Kidney capillary endothelial cell (primary cell): ENCODE data around the gene ACSF3.
A peak's percentile ranks its signal among the peaks of the same experiment; 100 is the strongest.
"Not testable (repeated sequence)": the region's sequence is repeated elsewhere in the genome, so short reads cannot be mapped to it uniquely, and the experiment has no call there.

Experiments
- DNase-seq: peaks from one replicate; pipeline ENCODE4 v3.0.0-alpha.2; 2018; ENCODE audit warnings: low spot score

ACSF3 gene

DNA sequence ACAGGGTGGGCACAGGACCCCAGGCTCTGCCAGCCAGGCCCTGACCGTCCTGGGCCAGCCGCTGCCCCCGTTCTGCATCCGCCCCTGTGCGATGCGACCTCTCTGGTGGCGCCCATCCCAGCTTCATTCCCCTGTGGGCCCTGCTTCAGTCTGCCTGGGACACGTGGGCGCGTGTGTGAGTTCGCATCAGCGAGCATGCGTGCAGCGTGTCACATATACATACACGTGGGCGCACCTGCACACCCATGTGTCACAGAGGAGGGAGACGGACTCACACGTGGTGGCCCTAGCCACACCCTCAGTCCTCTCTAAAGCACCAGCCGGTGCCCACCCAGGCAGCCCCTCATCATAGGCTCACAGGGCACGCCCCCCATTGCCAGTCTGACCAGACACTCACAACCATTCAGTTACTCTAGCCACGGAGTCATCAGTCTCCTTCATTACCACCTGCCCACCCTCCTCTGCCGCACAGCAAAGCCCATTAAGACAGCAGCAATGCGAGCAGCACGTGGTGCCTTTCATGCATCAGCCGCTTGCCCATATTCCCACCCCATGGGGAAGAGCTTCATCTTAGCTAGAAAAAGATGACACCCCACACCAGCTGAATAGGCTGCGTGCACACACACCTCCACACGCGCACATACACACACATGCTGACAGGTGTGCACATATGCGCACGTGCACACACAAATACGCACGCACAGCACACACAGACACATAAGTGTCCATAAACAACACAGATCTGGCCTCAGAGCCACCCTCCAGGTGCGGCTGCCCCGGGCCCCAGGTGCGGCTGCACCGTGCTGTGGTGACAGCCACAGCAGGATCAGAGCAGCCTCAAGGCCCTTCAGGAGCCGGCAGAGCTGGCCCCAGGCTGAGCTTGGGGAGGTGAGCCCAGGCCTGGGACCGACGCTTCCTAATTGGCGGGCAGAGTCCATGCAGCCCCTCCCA is 68.4 kb downstream of the ACSF3 start:
- no peak for DNase-seq

DNA sequence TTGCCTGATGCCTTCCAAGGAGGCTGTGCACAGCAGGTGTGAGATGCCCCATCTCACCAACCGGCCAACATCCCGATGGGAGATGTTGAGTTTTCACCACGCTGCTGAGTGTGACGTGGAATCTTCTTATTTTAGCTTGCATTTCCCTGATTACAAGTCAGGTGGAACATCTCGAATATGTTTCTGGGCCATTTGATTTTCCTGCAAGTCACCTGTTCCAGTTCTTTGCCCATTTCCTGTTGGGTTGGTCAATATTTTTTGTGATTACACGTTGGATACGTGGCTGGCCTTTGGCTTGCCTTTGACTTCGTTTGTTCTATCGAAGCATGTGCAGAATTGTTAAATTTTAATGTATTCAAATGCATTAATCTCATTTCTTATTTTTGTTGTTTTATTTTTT is 69.6 kb downstream of the ACSF3 start:
- DNase-seq, result no peak

DNA sequence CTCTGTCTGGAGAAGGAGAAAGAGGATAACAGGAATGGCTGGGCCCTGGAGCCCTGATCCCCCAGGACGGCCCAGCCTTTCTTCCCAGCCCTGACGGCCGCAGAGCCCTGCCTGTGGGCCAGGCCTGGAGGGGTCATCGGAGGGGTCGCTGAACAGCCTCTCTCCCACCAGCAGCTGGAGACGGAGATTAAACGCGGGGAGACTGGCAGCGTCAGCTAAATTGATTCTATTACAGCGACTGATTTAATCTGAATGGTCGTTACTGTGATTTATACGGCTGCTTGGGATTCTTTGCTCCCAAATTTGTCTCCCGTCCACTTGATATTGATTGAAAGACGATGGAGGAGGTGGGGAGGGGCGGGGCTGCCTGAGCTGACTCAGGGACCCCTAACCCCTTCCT is 70.8 kb downstream of the ACSF3 start:
- no peak for DNase-seq

DNA sequence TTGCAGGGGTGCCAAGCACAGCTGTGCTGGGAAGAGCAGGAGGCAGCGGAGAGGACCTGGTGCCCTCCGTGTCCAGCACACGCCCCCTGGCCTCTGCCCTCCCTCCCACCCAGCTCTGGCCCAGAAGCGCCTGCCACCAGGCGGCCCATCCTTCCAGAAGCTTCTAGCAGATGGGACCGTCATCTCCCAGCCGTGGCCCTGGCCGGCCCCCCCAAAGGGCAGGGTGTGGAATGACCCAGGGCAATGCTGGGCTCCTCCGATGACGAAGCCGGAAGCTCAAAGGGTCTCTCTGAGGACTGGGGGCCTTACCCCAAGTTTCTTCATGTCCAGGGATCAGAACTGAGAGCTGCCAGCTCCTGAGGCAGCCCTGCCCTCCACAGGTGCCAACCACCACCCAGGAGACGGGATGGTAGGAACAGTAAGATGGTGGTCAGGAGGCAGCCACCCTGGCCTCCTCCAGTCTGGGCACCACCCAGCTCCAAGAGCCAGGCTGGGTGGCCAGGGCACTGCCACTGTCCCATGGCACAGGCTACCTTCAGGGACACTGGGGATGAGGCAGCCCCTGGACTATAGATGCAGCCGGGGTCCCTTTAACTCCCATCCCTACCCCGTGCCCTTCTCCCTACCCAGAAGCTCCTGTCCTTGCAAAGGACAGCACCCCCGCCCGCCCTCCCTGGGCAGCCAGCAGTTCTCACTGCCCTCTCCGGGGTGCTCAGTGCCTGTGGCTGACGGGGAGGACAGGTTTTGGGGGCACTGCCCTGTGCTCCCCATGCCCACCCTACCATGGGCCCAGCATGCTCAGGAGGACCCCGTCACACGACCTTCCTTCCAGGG is 71.4 kb downstream of the ACSF3 start:
- DNase-seq, result no peak

DNA sequence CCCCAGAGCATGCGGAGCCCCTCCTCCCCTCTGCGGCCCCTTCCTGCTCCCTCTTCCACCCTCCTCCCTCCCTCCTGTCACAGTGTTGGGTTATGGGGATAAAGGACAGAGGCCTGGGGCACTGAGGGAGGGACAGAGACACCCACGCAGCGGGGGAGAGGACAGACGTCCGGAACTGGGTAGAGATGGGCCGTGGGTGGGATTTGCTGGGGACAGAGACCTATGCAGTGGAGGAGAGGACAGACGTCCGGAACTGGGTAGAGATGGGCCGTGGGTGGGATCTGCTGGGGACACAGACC is 72.0 kb downstream of the ACSF3 start:
- not testable (repeated sequence) for DNase-seq

DNA sequence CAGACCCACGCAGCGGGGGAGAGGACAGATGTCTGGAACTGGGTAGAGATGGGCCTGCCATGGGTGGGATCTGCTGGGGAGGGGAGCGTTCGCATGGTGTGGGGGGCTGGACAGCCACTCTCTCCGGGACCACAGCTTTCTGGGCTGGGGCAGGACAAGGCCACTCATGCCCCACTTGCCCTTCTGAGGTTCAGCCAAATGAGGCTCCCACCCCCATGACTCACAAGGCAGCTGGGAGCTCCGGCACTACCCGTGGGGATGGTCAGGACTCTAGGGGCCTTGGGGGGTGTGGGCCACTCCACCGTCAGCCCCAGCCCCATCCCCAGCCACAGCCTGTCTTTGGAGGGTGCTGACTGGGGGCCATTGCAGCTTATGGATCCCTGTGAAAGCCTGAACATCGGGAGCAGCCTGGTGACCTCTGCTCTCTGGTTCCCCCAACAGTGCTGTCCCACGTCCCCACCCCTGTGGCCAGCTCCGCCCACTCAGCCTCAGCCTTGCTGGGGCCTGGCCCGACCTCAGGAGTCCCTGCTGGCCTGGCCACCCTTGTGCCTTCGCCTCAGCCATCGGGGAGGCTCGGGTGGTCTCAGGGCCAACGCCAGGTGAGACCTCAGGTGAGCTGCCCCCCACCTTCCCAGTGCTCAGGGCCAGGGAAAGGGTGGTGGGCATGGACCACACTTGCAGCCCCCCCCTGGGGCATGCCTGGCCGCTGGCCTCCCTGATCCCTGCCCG is 73.2 kb downstream of the ACSF3 start:
- DNase-seq, result no peak

DNA sequence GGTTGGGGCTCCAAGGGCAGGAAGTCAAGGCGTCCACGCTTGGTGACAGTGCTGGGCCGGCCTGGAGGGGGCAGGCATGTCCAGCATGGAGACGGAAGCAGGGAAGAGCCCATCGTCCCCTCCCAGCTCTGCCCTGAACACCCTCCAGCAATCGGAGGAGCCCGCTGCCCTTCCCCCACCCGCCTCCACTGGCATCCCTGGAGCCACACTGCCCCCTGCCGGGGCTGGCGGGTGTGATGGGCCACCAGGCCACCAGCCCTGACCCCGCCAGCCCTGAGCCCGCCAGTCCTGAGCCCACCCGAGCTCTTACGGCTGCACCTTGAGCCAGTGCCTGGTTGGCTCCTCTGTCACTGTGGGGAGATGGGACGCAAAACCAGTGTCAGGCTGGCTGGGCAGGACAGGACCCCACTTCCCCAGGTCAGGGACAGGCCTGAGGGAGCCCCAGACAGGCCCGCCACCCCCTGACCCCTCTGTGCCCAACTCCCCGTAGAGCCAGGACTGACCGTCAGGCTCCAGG is 73.8 kb downstream of the ACSF3 start:
- DNase-seq, result peak; percentile 81

DNA sequence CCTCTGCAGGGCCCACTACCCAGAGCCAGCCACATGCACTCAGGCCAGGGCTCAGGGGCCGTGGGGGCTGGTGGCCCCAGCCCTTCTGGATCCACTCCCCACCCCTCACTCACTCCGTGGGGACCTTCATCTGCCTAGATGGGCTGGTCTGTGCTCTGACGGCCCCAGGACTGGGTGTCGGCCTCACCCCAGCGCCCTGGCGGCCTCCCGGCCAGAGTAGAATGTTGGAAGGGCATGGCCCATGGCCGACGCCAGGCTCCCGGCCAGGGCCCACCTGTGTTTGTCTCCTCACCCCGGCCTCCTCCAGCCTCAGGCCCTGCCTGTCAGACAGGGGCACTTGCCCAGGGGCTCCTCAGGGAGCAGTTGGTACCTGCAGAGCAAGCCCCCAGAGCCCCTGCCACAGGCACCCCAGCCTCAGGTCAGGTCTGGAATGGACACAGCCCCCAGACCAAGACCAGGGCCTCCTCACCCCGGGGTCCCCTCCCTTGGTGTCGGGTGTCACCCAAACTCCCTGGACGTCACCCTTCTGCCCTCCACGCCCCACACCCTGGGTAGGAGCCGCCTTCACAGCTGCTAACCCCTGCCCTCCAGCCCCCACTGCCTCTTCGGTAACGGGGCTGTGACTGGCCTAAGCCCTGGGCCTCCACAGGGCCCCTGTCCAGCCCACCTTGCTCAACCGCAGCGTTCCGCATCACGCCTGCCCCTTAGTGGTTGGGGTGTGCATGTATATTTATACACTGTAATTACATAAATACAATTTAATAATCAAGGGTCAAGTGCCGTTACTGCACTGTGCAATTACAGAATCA is 74.9 kb downstream of the ACSF3 start:
- DNase-seq, result no peak

DNA sequence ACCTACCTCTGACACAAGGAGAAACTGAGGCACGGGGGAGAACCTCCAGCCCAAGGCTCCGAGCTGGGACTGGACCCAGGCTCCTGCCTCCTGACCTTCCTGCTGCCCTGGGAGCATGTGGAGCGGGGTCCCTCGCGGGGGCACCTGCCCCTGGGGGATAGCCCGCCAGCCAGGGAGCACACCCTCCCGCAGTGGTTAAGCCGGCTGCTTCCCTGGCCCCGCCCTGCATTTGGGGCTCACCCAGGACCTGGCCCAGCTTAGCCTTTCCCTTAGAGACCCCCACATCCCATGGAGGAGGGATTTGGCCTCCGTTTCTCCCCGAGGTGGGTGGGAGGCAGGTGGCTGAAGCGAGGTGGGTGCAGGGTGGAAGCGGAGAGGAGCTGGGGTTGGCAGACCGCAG is 76.1 kb downstream of the ACSF3 start:
- DNase-seq, result no peak

DNA sequence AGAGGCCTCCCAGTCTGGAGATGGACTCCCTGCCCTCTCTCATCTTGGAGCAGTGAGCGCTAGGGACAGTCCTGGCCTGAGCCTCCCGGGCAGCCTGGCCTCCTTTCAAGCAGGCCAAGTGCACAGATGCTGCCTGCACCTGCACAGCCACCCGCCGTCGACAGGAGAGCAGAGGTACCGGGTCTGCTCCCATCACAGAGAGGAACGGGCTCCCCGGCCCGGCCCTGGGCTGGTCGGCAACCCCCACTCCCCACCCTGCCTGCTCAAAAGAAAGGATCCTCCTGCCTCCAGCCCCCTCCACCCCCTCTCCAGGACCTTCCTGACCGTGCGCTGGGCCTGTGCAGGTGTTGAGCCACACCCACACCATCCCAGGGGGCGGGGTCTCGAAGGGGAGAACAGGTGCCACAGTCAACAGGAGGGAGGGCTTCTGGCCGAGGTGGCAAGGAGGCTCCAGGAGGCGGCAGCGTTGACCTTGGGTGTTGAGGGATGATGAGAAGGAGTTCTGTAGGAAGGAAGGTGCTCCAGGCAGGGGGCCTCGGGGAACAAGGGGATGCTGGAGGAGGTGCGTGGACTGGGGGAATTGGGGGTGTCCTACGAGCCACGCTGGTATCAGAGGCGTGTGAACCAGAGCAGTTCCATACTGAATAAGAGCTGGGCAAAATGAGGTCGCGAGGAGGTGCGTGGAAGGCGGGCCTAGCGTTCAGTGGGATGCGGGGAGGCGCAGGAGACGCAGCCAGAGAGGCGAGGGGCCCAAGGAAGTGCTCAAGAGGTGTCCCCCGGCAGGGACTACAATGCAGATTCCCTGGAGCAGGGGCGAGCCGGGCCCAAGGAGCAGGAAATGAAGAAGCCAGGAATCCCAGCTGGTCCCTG is 76.9 kb downstream of the ACSF3 start:
- no peak for DNase-seq

DNA sequence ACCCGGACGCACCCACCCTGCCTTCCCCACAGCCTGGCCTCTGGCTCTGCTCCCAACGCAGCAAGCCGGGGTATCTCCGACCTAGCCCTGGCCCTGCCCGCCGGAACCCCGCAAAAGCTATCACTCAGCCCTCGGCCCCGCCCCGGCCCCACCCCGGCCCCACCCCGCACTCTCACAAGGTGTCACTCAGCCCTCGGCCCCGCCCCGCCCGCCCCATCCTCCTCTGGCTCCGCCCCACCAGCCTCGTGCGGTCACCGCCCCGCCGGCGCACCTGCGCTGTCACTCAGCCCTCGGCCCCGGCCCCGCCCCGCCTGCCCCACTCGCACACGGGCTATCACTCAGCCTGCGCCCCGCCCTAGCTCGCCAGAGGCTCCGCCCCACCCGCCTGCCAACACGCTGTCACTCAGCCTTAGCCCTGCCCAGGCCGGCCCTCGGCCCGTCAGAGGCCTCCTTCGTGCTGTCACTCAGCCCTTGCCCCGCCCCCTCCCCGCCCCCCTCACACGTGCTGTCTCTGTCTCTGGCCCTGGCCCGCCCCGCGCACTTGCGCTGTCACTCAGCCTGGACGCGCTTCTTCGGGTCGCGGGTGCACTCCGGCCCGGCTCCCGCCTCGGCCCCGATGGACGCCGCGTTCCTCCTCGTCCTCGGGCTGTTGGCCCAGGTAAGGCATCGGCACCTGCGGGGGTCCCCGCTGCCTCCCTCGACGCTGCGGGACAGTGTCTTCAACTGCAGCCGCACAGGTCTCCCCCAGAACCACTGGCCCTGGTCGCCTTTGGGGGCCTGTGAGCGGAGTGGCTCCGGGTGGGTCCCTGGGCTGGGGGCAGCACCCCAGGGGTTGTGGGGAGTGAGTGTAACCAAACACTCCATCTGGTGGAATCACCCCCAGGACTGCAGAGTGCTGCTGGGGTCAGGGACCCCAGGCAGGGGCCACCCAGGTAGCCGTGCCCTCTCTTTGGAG is 77.8 kb downstream of the ACSF3 start, which contains the start of gene CDH15:
Gene CDH15 (plus strand): TSS at position 533 of the 955 bp plus-strand sequence. CDS start 84 bp downstream, at position 617.
- DNase-seq, result peak; percentile 85

DNA sequence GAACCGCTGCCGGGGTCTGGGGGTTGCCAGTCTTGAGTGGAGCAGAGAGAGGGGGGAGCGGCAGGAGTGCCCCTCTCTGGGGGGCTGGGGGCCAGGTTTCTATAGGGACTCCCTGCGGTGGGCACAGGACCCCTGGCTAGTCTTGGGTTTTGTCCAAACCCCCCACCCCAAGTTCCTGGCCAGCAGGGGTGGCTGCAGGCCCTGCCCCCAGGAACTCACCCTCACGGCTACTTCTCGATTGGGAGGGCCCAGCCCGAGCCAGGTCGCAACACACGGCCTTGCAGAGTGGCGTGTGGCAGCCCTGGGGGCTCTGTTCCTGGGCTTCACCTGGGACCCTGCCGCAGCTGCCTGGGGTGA is 78.5 kb downstream of the ACSF3 start:
- no peak for DNase-seq

DNA sequence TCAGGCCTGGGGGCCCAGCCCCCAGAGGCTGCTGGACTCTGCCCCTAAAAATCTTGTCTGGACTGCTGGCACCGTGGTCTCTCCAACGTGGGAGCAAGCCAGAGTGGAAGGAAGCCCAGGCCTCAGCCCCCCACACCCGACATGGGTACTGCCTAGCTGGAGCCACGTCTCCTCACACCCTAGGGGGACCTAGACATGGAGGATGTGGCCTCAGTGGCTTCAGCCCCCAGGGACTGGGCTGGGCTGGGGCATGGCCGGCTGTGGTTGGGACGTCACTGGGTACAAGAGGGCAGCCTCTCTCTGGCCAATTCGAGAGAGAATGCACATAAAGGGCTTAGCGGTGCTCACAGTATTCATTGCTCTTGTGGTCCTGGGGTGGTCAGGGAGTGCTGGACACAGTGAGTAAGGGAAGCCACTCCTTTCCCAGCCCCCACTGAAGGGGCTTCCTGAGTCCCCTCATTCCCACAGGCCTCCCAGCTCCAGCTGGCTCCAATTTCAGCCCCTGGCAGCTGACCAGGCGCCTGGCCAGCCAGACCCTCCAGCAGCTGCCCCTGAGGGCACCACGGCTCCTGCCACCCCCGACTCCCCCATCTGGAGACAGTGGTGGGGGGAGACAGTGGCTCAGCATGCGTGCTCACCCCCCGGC is 79.0 kb downstream of the ACSF3 start:
- no peak for DNase-seq

DNA sequence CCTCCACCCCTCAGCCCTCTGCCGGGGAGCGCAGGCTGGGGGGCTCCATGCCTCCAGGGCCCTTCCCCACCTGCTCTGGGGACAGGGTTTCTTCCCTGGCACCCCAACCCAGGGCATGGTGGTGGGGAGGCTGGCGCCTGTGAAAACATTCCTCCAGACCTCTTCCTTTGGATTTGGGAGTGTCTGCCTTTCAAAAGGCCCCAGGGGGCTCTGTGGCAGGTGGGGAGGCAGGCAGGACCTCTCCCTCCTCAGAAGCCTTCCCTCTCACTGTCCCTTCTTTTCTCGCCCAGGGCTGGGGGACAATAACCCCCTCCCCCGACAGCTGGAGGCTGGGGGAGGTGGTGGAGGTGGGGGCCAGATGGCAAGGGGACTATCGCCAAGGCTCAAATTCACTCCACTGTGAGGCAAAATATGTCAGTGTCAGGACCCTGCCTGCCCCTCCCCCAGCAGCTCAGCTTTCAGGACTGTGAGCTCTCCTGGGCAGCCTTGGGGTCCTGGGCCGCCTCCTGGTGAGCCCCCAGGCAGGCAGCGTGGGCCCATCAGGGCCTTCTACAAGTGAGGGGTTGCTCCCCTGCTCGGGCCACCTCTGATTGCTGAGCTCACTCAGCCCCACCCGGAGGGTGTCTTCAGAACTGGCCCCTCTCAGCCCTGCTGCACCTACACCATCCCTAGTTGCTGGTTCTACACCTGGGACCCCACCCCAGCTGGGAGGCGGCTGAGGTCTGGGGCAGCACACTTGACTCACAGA is 79.7 kb downstream of the ACSF3 start:
- no peak for DNase-seq

DNA sequence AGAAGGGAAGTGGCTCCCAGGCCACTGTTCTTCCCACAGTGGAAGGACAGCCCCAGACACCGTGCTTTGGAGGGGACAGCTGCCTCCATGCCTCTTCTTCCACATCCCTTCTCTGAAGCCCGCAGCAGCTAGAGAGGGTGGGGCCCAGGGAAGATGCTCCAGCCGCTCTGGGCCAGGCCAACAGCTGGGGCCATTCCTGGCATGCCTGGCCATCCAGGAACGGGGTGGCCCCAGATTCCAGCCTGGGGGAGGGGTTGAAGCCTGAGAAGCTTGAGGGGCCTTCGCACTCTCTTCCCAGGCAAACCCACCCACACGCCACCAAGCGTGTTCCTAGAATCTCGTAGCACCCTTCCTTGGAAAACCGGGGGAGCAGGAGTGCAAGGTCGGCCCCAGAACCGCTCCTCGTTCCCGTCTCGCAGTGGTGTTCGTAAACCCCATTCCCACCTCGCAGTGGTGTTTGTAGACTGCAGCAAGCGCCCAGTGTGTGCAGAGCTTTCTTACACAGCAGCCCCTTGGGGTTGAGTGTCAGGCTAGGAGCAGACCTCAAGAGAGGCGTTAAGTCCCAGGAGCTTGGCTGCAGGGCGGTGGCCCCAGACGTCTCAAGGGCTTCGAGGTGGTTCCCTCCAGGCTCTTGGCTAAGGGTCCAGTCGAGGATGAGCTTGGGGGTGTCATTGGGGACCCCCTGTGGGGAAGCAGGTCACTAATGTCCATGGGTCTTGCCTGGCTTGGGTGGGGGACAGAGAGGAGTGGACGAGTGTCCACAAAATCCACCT is 80.6 kb downstream of the ACSF3 start:
- DNase-seq, result no peak

DNA sequence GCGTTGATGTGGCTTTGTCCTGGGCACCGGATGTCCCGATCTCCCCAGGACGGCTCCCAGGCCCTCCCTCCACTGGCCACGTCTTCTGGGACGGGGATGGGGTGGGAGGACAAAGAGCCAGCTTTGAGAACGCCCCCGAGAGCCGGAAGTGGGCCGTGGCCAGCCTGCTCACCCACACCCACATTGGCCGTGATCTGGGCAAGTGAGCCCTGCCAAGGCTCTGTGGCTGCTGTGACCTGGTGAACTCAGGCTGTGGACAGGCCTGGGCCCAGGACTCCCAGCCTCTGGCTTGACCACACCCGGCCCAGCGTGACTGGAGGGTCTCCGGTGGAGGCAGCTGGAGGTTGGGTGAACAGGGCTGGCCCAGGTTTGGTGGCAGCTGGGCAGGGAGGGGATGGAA is 81.2 kb downstream of the ACSF3 start:
- DNase-seq, result no peak
